SK-N-MC (cell line): ENCODE data around the gene CTSD.

Source experiments
- EZH2 ChIP-seq: fragments of 200-600 bp; sonication (generic); IDR thresholded peaks from one replicate; pipeline ENCODE4 v1.6.1; 2017; ENCODE audit warnings: antibody characterized with exemption
- POLR2AphosphoS5 ChIP-seq: IDR thresholded peaks from 2 replicates; pipeline ENCODE4 v1.6.1; 2012; ENCODE audit warnings: mild to moderate bottlenecking, low read depth, low read length, borderline replicate concordance

DNA sequence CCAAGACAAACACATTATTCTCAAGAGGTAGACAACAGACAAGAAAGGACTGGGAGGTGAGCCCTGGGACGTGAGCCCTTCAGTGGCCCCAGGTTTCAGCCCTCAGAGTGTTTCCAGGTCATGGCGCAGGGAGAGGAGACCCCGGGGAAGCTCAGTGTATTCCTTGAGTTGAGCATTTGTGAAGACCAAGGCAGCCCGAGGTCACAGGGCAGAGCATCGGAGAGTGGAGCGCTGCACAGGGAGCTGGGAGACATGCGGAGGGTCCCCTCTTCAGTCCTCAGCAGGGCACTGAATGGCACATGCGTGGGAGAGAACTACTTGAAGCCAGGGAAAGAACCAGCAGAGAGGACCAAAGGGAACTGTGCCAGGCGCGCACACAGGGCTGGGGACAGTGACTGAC, 55.0 kb downstream of the CTSD start:
- TF ChIP-seq POLR2AphosphoS5: no peak
- no peak for TF ChIP-seq EZH2
